Activated CD8-positive, alpha-beta T cell treated with anti-CD3 and anti-CD28 coated beads for 36 hours (primary cell): Measurements from ENCODE around the gene GPR89B. TPM values are rescaled to one million over a fixed set of nuclear protein-coding genes. Genes with fewer than 3 reads are reported as not detected.
A peak's percentile ranks its signal among the peaks of the same experiment; 100 is the strongest.
"Not testable (repeated sequence)": the region's sequence is repeated elsewhere in the genome, so short reads cannot be mapped to it uniquely, and the experiment has no call there.

Experiments
- ATAC-seq: fragments of 200-7000 bp; cut with Tn5 transposase; one replicate; pipeline ENCODE4 v1.10.0; 2021; ENCODE audit warnings: mild to moderate bottlenecking, moderate library complexity
- CTCF ChIA-PET: fragments of 350-600 bp; sonication (Branson Sonifier 250); formaldehyde crosslinking; loops from one replicate; lab custom pipeline; 2021; ENCODE audit warnings: antibody characterized with exemption; lab: Charles Lee
- POLR2A ChIA-PET: fragments of 350-600 bp; sonication (Branson Sonifier 250); formaldehyde crosslinking; loops from one replicate; lab custom pipeline; 2021; ENCODE audit warnings: antibody characterized with exemption; lab: Charles Lee
- DNase-seq: peaks from one replicate; pipeline ENCODE4 v3.0.0-alpha.2; 2020
- H3K27ac Mint-ChIP-seq: one replicate; pipeline ENCODE4 v1.8.0; 2021; ENCODE audit warnings: mild to moderate bottlenecking, mixed read lengths
- H3K27me3 Mint-ChIP-seq: one replicate; pipeline ENCODE4 v1.8.0; 2021; ENCODE audit warnings: mixed read lengths
- H3K36me3 Mint-ChIP-seq: one replicate; pipeline ENCODE4 v1.8.0; 2021; ENCODE audit warnings: low read depth, mixed read lengths
- H3K4me1 Mint-ChIP-seq: one replicate; pipeline ENCODE4 v1.8.0; 2021; ENCODE audit warnings: low read depth, mixed read lengths
- H3K4me3 Mint-ChIP-seq: one replicate; pipeline ENCODE4 v1.8.0; 2021; ENCODE audit warnings: mild to moderate bottlenecking, moderate library complexity, mixed read lengths
- H3K9me3 Mint-ChIP-seq: one replicate; pipeline ENCODE4 v1.8.0; 2021; ENCODE audit warnings: mixed read lengths
- intact Hi-C: fragments of 100-400 bp; cut with micrococcal nuclease; formaldehyde crosslinking; loops from one replicate; pipeline ENCODE4 v1.10.0; 2022
- total RNA-seq, 2 experiments: library from RNA; stranded (reverse); gene quantifications; one replicate each; pipeline ENCODE4 v1.2.3, GENCODE V29; 2021
- TF ChIP-seq, protein P1 (sequence below): fragments of 200-600 bp; IDR thresholded peaks from one replicate; pipeline ENCODE4 v1.8.0; 2022; ENCODE audit warnings: antibody characterized with exemption, mild to moderate bottlenecking

The GPR89B gene
- total RNA-seq, 2 experiments from 2014 or later, result 14.4 to 15.7 TPM

DNA sequence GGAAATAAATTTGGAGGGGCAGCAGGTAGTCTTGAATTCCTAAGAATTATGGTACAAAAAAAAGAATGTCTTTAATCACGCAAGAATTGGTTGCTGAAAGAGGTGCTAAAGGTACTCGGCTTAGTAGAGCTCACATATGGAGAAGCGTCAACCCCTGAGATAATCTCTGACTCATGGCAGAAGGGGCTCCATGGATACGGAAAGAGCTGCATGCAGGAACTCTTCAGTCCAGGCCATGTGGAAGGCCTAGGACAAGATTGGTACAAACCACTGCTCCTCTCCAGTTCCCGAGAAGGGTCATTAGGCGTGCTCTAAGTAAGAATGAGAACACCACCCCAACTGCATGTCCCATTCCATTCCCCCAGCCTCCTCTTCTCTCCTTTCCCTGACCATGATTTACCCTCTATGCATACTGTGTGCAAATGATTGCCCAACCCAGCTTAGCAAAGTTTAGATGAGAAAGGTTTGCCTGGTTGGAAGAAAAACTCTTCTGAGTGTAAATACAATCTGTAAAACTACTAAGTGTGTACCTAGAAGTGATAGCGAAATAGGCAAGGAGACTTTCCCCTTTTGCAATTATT is 14.8 kb upstream of the GPR89B start:
- Mint-ChIP-seq H3K9me3 (no peaks in the 10 kb centered on the region), H3K4me3 (no peak overlapping the region), H3K4me1 (no peaks in the 10 kb centered on the region), H3K36me3 (no peaks in the 10 kb centered on the region), H3K27me3 (peaks cover 13% of the 10 kb centered on the region), H3K27ac (no peak overlapping the region)
- ChIA-PET POLR2A (no interaction called here), CTCF (interaction anchor here (3.1 kb wide), 1 partner anchor 21 kb away, joined by 16 read pairs; no protein-coding TSS in a partner anchor)
- intact Hi-C loops, result no loop called here
- TF ChIP-seq, protein P1, sequence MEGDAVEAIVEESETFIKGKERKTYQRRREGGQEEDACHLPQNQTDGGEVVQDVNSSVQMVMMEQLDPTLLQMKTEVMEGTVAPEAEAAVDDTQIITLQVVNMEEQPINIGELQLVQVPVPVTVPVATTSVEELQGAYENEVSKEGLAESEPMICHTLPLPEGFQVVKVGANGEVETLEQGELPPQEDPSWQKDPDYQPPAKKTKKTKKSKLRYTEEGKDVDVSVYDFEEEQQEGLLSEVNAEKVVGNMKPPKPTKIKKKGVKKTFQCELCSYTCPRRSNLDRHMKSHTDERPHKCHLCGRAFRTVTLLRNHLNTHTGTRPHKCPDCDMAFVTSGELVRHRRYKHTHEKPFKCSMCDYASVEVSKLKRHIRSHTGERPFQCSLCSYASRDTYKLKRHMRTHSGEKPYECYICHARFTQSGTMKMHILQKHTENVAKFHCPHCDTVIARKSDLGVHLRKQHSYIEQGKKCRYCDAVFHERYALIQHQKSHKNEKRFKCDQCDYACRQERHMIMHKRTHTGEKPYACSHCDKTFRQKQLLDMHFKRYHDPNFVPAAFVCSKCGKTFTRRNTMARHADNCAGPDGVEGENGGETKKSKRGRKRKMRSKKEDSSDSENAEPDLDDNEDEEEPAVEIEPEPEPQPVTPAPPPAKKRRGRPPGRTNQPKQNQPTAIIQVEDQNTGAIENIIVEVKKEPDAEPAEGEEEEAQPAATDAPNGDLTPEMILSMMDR, result no peak
- DNase-seq (no peak), ATAC-seq (no peak)

DNA sequence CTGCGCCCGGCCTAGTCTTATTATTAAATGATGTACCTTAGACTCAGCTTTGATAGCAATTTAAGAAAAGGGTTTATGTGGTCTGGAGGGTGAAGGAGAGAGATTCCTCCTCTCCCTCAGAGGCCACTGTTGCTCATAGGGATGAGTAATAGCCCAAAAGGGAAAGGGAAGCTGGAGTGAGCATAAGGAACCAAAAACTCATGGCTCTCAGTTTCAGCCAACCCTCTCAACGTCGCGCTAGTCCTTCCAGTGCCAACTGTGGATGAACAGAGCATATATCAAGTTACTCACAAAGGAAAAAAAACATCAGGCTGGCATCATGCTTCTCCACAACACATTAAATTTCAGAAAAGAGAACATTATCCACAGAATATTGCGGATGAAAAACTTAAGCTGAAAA is 8.3 kb upstream of the GPR89B start:
- ChIA-PET CTCF (interaction anchor here (1.3 kb wide), 1 partner anchor 27 kb away, joined by 3 read pairs; no protein-coding TSS in a partner anchor), POLR2A (no interaction called here)
- ATAC-seq (no peak), DNase-seq (no peak)
- Mint-ChIP-seq H3K9me3 (no peaks in the 10 kb centered on the region), H3K4me1 (peaks cover 4% of the 10 kb centered on the region), H3K27ac (no peak overlapping the region), H3K36me3 (no peaks in the 10 kb centered on the region), H3K27me3 (peaks cover 10% of the 10 kb centered on the region), H3K4me3 (no peak overlapping the region)
- intact Hi-C loops, result no loop called here
- TF ChIP-seq, protein P1, result no peak

DNA sequence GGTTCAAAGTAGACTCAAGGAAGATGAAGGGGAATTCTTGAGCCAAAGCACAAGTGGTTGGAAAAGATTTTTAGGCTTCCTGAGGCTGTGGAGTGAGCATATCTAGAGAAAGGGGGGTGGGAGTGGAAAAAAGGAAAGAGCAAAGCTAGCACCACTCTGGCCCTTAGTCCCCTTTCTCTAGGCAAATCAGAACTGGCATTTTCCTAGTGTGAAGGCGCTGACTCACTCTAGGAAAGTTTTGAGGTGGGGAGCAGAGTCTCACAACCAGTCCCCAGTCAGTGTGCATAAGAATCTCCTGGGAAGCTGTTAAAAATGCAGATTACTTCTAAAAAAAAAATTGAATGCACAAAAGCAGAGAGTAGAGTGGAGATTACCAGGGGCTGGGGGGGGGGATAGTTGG is 3.4 kb upstream of the GPR89B start:
- Mint-ChIP-seq H3K27ac (no peak overlapping the region), H3K4me3 (no peak overlapping the region), H3K27me3 (no peaks in the 10 kb centered on the region), H3K4me1 (peaks cover 10% of the 10 kb centered on the region), H3K36me3 (no peaks in the 10 kb centered on the region), H3K9me3 (no peaks in the 10 kb centered on the region)
- ChIA-PET CTCF (no interaction called here), POLR2A (no interaction called here)
- ATAC-seq (no peak), DNase-seq (no peak)
- TF ChIP-seq, protein P1, result no peak
- intact Hi-C loops, result no loop called here

DNA sequence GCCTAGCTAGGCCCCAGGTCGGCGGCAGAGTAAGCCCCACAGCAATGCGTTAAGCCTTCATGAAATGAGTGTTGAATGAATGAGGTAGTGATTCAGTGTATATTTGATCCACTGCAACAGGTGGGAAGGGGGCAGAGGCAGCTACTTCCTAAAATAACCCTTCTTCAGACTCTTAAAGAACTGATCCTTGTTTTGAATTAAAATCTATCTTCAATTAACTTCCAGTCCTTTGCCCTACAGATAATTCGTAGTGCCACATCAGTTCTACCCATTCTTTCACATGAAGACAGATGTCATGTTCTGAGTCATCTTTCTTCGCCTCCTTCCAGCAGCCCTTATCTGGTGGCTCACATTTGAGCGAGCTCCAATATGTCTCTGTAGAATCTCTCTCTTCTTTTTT is 1.0 kb upstream of the GPR89B start:
- H3K27me3 Mint-ChIP-seq, H3K27ac Mint-ChIP-seq, ATAC-seq, POLR2A ChIA-PET, H3K9me3 Mint-ChIP-seq, H3K4me3 Mint-ChIP-seq, intact Hi-C loops, H3K36me3 Mint-ChIP-seq, DNase-seq, CTCF ChIA-PET: not testable (repeated sequence)
- peaks cover 29% of the 10 kb centered on the region for H3K4me1 Mint-ChIP-seq

DNA sequence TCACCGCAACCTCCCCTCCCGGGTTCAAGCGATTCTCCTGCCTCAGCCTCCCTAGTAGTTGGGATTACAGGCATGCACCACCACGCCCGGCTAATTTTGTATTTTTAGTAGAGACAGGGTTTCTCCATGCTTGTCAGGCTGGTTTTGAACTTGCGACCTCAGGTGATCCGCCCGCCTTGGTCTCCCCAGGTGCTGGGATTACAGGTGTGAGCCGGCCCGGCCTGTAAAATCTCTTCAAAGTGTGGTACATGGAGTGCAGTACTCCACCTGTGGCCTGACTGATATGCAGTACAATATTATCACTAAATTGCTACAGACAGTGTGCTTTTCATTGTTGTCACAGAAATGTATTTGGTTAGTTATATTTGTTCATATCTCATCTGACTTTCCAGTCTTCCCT is 531 bp upstream of the GPR89B start:
- POLR2A ChIA-PET, DNase-seq, H3K9me3 Mint-ChIP-seq, CTCF ChIA-PET, intact Hi-C loops, H3K4me3 Mint-ChIP-seq, H3K27me3 Mint-ChIP-seq, ATAC-seq, H3K27ac Mint-ChIP-seq: not testable (repeated sequence)
- H3K36me3 Mint-ChIP-seq, result peaks cover 11% of the 10 kb centered on the region
- H3K4me1 Mint-ChIP-seq, result peaks cover 33% of the 10 kb centered on the region

DNA sequence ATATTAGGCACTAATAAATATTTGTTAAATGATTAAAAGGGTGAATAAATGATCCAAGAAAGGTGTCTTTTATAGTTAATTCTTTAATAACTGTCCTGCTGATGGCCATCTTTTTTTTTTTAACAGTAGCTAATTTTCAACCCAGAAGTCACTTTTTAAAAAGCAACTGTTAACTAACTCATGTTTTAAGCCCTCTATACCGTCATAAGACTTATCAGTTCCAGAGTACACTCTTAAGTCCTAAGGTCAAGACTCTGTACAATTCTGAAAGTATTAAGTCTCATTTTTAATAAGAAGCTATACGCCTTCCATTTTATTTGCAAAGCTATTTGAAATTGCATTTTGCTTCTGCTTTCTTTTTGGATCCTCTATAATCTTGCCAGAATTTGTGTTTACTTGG is 2.9 kb downstream of the GPR89B start:
- CTCF ChIA-PET, POLR2A ChIA-PET, ATAC-seq: not testable (repeated sequence)

DNA sequence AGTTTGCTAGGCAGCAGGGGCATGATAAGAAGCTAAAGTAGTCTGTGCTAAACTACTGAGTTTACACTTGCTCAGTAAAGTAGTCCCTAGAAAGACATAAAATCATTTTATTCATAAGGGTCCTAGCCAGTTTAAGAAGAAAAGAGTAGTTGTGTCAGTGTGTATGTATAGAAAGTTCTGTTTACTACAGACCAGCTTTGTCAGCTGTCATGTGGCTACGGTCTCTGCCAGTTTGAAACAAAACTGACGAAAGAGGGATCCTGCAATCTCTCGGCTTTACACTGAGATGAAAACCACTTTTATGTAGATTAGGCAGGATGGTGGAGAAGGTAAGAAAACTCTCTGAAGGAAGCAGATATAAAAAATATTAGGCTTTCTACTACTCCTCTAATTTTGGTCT is 7.1 kb downstream of the GPR89B start:
- Mint-ChIP-seq H3K36me3 (peaks cover 18% of the 10 kb centered on the region), H3K4me1 (peaks cover 22% of the 10 kb centered on the region)
- intact Hi-C loops, ATAC-seq, DNase-seq, H3K27ac Mint-ChIP-seq, H3K9me3 Mint-ChIP-seq, CTCF ChIA-PET, H3K27me3 Mint-ChIP-seq, POLR2A ChIA-PET, H3K4me3 Mint-ChIP-seq: not testable (repeated sequence)

More for the DNA sequence above, 2.9 kb downstream of the GPR89B start:
- H3K27me3 Mint-ChIP-seq, H3K27ac Mint-ChIP-seq, DNase-seq, intact Hi-C loops, H3K9me3 Mint-ChIP-seq: not testable (repeated sequence)
- peaks cover 29% of the 10 kb centered on the region for H3K4me1 Mint-ChIP-seq
- peak overlapping the region; percentile 33 for H3K4me3 Mint-ChIP-seq
- H3K36me3 Mint-ChIP-seq, result peaks cover 13% of the 10 kb centered on the region

DNA sequence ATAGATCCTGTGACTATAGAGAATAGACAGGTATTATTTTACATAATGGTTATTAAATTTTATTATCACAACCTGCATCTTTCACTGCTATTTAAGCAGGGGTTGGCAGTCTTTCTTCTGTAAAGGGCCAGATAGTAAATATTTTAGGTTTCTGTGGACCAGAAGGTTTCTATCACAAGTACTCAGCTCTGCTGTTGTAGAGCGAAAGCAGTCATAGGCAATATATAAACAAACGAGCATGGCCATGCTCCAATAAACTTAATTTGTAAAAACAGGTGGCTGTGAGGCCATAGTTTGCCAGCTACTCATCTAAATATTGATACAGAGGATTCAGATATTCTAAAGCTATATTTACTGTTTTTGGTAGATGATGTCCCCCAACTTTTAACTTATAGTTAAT is 12.2 kb downstream of the GPR89B start:
- H3K4me3 Mint-ChIP-seq, H3K27ac Mint-ChIP-seq, H3K36me3 Mint-ChIP-seq, POLR2A ChIA-PET, H3K9me3 Mint-ChIP-seq, H3K4me1 Mint-ChIP-seq, DNase-seq, H3K27me3 Mint-ChIP-seq, intact Hi-C loops, CTCF ChIA-PET, ATAC-seq: not testable (repeated sequence)

DNA sequence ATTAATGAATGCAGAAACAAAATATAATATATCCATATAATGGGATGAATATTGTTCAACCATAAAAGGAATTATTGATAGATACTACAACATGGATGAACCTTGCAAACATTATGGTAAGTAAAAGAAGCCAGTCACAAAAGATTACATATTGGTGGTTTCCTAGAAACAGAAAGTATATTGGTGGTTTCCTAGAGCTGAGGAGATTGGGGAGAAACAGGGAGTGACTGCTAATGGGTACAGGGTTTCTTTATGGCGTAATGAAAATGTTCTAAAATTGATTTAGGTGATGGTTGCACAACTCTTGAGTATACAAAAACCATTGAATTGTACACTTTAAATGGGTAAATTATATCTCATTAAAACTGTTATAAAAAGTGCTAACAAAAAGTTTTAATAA is 14.3 kb downstream of the GPR89B start:
- H3K27me3 Mint-ChIP-seq, DNase-seq, POLR2A ChIA-PET, H3K9me3 Mint-ChIP-seq, CTCF ChIA-PET, ATAC-seq, H3K27ac Mint-ChIP-seq, H3K4me3 Mint-ChIP-seq, intact Hi-C loops, H3K4me1 Mint-ChIP-seq, H3K36me3 Mint-ChIP-seq: not testable (repeated sequence)

DNA sequence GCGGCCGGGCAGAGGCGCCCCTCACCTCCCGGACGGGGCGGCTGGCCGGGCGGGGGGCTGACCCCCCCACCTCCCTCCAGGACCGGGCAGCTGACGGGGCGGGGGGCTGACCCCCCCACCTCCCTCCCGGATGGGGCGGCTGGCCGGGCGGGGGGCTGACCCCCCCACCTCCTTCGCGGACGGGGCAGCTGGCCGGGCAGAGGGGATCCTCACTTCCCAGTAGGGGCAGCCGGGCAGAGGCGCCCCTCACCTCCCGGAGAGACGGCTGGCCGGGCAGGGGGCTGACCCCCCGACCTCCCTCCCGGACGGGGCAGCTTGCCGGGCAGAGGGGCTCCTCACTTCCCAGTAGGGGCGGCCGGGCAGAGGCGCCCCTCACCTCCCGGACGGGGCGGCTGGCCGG is 21.3 kb downstream of the GPR89B start:
- H3K27me3 Mint-ChIP-seq, H3K4me1 Mint-ChIP-seq, H3K4me3 Mint-ChIP-seq, intact Hi-C loops, DNase-seq, H3K27ac Mint-ChIP-seq, H3K9me3 Mint-ChIP-seq, ATAC-seq, CTCF ChIA-PET, H3K36me3 Mint-ChIP-seq, POLR2A ChIA-PET: not testable (repeated sequence)
